ES-I3 (cell line): Measurements from ENCODE around the gene CPZ.

Source experiments
- H3K36me3 ChIP-seq: 2 replicates; pipeline ENCODE4 v1.6.1; 2013; ENCODE audit warnings: mild to moderate bottlenecking, low read length, control low read depth, moderate library complexity; ENCODE audit not compliant: insufficient read depth
- H3K4me1 ChIP-seq: 2 replicates; pipeline ENCODE4 v1.6.1; 2013; ENCODE audit warnings: mild to moderate bottlenecking, control low read depth, low read length; ENCODE audit not compliant: insufficient read depth
- H3K9ac ChIP-seq: 2 replicates; pipeline ENCODE4 v1.6.1; 2013; ENCODE audit warnings: low read depth, mild to moderate bottlenecking, low read length, moderate library complexity
- H3K9me3 ChIP-seq: 2 replicates; pipeline ENCODE4 v1.6.1; 2013; ENCODE audit warnings: mild to moderate bottlenecking, low read length, moderate library complexity; ENCODE audit not compliant: control insufficient read depth, insufficient read depth

Gene CPZ

GRCh38 chr4:8552024-8552423, 40.5 kb upstream of the CPZ start:
- Histone ChIP-seq H3K9ac (no peak overlapping the region), H3K4me1 (peaks cover 5% of the 10 kb centered on the region; the same call in 1 of the 2 replicates), H3K36me3 (no peaks in the 10 kb centered on the region), H3K9me3 (no peaks in the 10 kb centered on the region)

GRCh38 chr4:8552581-8553205, 39.9 kb upstream of the CPZ start:
- no peak overlapping the region for H3K9ac ChIP-seq
- H3K36me3 ChIP-seq: no peaks in the 10 kb centered on the region
- peaks cover 5% of the 10 kb centered on the region; the same call in 1 of the 2 replicates for H3K4me1 ChIP-seq
- H3K9me3 ChIP-seq: no peaks in the 10 kb centered on the region

DNA sequence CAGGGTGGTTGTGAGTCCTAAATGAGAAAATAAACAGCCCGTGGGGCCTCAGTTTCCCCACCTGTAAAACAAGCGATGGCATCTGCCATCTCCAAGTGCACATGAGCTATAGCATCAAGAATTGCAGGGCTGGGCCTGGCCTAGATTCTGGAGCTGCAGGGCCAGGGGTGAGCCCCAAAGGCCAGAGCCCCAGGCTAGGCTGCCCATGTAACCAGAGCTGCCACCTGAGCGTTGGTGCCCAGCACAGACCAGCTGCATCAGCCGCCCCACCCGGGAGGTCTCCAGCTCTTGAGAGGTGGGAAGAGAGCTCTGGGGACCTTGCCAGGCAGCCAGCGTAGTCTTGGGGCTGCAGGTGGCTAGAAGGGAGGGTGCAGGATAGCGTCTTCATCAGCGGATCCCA, 39.3 kb upstream of the CPZ start:
- H3K36me3 ChIP-seq: no peaks in the 10 kb centered on the region
- H3K9ac ChIP-seq: no peak overlapping the region
- peaks cover 5% of the 10 kb centered on the region; the same call in 1 of the 2 replicates for H3K4me1 ChIP-seq
- H3K9me3 ChIP-seq: no peaks in the 10 kb centered on the region

GRCh38 chr4:8553991-8554405, 38.6 kb upstream of the CPZ start:
- Histone ChIP-seq H3K4me1 (peaks cover 5% of the 10 kb centered on the region; the same call in 1 of the 2 replicates), H3K36me3 (no peaks in the 10 kb centered on the region), H3K9ac (no peak overlapping the region), H3K9me3 (no peaks in the 10 kb centered on the region)

- Histone ChIP-seq H3K4me1 (peaks cover 5% of the 10 kb centered on the region; the same call in 1 of the 2 replicates), H3K9me3 (no peaks in the 10 kb centered on the region), H3K9ac (no peak overlapping the region), H3K36me3 (no peaks in the 10 kb centered on the region)
These were observed 37.9 kb upstream of the CPZ start for GRCh38 chr4:8554555-8555100.

DNA sequence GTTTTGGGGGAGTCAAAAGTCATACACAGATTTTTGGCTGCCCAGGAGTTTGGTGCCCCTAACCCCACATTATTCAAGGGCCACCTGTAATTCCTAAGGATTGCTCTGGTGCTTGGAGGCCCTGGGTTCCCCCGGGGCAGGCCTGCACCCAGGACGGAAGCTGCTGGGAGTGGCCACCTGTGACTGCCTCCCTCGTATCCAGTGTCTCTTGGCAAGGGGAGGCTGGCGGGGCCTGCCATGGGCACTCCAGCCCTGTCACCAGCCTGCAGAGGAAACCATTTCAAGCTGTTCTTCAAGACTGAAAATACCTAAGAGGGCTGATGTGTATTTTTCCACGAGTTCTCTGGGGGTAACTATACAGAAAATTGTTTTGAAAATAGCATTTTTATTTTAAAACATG, 36.8 kb upstream of the CPZ start:
- no peaks in the 10 kb centered on the region for H3K36me3 ChIP-seq
- peaks cover 8% of the 10 kb centered on the region for H3K4me1 ChIP-seq
- no peak overlapping the region for H3K9ac ChIP-seq
- H3K9me3 ChIP-seq: no peaks in the 10 kb centered on the region

GRCh38 chr4:8556341-8557150, 36.0 kb upstream of the CPZ start:
- Histone ChIP-seq H3K36me3 (no peaks in the 10 kb centered on the region), H3K9ac (no peak overlapping the region), H3K4me1 (peaks cover 12% of the 10 kb centered on the region), H3K9me3 (no peaks in the 10 kb centered on the region)

DNA sequence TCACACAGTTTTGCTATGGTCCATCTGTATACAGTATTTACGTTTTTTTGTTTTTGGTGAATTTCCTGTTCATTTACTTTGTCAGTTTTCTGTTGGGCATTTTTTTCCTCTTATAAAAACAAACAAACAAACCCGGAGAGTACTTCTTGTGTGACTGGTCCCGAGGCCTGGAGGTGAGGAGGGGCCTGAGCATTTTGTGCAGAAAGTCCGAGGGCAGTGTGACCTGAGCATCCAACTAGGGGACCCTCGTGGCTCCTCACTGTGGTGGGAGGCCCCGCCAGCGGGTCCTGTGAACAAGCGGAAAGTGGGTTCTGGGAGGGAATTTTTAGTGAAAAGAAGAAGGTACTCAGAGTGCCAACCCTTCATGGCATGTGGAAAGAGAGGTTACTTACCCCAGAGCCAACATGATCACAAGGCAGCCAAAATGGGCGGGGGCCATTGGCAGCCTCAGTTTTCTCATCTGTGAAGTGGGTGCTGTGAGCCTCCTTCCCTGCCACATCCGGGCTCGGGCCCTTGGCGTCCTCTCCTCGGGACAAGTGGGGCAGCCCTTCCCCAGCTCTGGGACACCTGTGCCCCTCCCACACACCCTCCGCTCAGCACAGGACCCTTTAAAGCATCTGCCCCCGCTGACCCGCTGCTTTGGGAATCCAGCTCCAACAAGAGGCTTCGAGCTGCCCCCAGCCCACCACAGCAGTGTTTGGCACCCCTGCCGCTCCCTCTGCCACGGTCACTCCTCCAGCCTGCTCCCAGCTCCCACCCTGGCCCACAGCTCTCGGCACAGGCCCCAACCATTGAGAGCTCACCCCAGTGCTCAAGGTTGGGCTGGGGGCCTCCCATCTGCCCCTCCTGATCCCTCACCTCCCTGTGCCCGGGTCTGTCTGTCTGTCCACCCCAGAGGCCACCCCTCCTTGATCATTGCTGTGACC, 35.2 kb upstream of the CPZ start:
- no peaks in the 10 kb centered on the region for H3K36me3 ChIP-seq
- peaks cover 12% of the 10 kb centered on the region for H3K4me1 ChIP-seq
- H3K9ac ChIP-seq: no peak overlapping the region
- no peaks in the 10 kb centered on the region for H3K9me3 ChIP-seq

DNA sequence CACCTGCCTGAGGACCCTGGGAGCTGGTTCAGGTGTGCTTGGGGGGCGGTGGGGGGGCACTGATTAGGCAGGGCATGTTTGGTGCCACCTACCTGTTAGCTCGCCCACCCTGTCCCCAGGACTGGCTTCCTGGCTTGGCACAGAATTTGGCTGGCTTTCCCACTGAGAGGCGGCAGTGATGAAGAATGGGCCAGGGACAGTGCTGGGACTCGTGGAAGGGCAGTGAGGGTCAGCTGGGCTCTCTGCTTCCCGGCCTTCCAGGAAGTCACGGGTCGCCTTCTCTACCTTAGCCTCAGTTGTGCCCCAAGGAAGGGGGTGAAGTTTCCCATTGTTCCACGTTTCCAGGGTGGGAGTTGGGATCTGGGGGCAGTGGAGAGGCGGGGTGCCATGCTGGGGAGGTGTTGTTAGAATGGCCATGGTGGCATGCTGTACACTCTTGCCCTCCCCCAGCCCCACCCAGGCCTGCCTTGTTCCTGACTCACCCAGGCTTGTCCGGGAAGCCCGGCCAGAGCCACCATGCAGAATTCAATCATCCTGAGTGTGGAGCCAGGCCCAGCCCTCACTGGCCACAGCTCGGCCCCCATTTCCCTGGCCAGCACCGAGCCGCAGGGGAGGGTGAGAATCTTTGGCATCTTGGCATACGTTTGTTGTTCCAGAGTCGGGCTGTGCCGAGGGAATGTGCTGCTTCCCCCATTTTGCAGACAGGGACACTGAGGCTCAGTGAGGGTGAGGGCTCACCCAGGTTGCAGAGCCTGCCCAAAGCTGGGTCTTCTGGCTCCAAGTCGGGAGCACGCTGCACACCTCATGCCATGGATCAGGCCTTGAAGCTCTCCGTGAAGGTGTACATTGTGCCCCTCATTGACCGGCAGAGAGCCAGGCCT, 34.2 kb upstream of the CPZ start:
- H3K9me3 ChIP-seq: no peaks in the 10 kb centered on the region
- H3K36me3 ChIP-seq: no peaks in the 10 kb centered on the region
- no peak overlapping the region for H3K9ac ChIP-seq
- H3K4me1 ChIP-seq: peaks cover 12% of the 10 kb centered on the region

GRCh38 chr4:8559011-8559410, 33.6 kb upstream of the CPZ start:
- H3K36me3 ChIP-seq: no peaks in the 10 kb centered on the region
- H3K4me1 ChIP-seq: peaks cover 12% of the 10 kb centered on the region
- H3K9ac ChIP-seq: no peak overlapping the region
- H3K9me3 ChIP-seq: no peaks in the 10 kb centered on the region

DNA sequence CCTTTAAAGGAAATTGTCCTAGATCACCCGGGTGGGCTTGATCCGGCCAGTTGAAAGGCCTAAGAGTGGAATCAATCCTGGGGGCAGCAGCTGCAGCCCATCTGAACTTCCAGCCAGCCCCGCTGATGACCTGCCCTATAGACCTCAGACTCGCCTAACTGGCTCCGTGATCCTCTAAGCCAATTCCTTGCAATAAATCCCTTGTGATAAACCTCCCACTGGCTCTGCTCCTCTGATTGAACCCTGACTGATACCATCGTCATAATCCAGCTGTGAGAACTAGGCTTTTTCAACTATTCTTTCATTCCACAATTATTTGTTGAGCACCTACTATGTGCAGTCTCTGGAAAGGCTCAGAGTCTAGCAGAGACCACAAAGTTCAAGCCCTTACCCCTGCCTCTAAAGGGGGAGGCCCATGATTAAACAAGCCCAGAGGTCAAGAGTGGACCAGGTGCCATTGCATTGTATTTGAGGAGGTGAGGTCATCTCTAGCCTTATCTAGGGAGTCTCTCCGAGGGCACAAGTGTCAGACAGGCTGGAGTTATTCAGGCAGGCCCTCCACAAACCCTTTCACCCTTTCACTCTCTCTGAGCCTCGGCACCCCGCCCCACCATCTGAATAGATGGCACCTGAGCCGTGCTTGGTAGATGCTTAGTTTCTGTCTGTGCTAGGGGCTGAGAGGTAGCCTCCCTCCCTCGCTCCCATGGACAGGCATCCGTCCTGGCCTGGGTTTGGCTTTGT, 32.9 kb upstream of the CPZ start:
- H3K9ac ChIP-seq: no peak overlapping the region
- no peaks in the 10 kb centered on the region for H3K9me3 ChIP-seq
- no peaks in the 10 kb centered on the region for H3K36me3 ChIP-seq
- H3K4me1 ChIP-seq: peaks cover 12% of the 10 kb centered on the region

DNA sequence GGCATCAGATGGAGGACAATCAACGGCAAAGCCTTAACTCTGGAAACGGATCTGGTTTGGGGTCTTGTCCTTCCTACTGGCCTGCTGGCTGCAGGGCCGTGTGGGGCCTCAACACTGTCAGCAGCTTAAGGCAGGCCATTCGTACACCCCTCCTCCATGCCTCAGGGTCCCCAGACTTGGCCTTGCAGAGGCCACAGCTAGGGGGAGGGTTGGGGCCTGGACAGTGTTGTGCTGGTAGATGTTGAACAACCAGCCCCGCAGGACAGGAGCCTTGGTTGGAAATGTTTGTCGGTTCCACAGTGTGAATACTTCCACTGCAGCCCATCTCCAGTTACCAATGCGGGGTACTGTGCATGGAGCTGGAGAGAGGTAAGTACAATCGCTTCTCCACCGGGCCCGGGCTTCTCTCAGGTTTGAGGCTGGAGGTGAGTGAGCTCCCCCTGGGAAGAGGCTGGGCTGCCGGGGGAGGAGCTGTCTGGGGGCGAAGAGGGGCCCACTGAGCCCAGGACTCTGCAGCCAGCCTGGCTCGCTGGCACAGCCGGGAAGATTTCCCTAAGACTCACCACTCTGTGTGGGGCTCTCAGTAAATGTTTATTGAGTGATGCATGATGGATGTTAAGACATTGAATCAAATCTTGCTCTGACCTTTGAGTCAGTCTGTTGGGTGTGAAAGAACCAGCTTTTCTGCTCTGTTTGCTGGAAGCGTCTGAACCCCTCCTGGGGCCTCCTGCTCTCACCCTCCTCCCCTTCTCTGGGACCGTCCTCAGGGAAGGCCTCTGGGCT, 32.1 kb upstream of the CPZ start:
- H3K36me3 ChIP-seq: no peaks in the 10 kb centered on the region
- peaks cover 12% of the 10 kb centered on the region for H3K4me1 ChIP-seq
- no peaks in the 10 kb centered on the region for H3K9me3 ChIP-seq
- H3K9ac ChIP-seq: no peak overlapping the region
